Fibroblast of skin of left biceps (primary cell): ENCODE measurements around the gene NCOA1.

Experiments used
- DNase-seq, 2 experiments: peaks; one replicate each; pipeline ENCODE4 v3.0.0-alpha.2; 2013; ENCODE audit warnings: low read depth in 2 of 2

Gene NCOA1

GRCh38 chr2:24739354-24740025 is 248.4 kb downstream of the NCOA1 start:
- no peak for DNase-seq

DNA sequence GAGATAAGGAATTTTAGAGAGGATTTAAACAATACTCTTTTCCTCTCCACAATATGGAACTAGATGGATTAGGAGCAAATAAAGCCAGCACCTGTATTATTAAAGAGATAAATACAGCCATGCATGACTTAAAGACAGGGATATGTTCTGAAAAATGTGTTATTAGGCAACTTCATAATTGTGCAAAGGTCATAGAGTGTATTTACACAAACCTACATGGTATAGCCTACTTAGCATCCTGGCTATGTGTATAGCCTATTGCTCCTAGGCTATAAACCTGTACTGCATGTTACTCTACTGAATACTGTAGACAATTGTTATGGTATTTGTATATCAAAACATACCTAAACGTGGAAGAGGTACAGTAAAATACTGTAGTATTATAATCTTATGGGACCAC is 249.1 kb downstream of the NCOA1 start:
- DNase-seq, result no peak

DNA sequence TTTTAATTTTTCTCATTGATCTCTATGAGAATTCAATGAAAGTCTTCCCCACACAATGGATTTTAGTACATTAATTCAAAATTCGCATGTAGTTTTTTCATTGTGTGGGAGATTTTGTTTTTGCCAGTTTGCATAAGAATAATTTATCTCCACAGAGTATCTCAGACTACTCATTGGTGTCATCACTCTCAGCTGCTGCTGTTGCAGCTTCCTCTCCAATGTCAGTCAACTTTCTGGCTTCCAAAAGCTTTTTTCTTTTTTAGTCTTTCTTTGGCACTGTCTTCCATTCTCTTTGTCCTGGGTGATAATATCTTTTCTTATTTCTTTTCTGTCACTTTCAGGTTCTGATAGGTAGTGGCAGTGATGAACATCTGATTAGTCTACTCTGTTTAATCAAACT is 251.7 kb downstream of the NCOA1 start:
- no peak for DNase-seq

DNA sequence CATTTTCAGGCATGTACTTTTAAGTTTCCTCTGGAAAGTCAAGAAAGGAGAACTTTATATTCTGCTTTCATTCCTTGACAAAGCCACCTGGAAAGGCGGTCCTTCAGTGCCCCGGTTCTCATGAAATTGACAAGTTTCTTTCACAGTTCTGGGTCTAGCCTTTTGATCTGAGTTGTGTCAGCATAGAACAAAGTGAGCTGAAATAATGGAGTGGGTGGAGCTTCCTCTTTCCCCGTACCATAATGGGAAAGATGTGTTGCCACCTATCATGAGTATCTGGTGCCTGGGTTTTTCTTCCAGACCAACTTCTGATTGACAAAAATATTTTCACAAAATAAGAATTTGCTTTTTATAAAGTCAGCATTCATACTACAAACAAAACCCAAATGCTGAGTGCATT is 252.9 kb downstream of the NCOA1 start:
- no peak for DNase-seq

DNA sequence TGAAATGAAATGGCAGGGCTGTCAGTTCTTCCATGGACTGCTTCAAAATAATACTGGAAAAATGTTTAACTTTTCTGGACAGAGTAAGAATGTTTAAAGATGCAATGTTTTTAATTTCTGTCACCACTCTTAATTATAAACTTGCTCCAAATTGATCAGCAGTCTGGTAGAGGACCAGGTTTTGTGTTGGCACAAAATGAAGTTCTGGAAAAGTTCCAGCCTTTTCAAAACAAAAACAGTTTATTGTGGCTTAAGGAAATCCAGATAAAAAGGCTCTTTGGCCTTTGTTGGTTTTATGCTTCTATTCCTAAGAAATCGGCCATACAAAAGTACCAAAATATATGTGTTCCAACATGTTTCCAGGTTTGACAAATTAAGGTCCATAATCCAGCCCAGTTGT is 253.3 kb downstream of the NCOA1 start:
- DNase-seq, result no peak

GRCh38 chr2:24745825-24746224 is 254.8 kb downstream of the NCOA1 start:
- no peak for DNase-seq

DNA sequence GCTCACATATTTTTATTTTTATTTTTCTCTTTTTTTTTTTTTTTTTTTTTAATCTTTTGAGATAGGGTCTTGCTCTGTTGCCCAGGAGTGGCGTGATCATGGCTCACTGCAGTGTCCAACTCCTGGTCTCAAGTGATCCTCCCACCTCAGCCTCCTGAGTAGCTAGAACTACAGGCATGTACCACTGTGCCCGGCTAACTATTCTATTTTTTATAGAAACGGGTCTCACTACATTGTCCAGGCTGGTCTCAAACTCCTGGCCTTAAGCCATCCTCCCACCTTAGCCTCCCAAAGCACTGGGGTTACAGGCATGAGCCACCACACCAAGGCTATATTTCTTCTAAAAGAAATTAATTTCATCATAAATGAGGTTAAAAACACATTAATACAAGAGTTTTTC is 256.2 kb downstream of the NCOA1 start:
- DNase-seq, result no peak

GRCh38 chr2:24749069-24749691 is 258.1 kb downstream of the NCOA1 start:
- DNase-seq, result no peak

GRCh38 chr2:24754985-24755705 is 264.1 kb downstream of the NCOA1 start:
- DNase-seq, result no peak

DNA sequence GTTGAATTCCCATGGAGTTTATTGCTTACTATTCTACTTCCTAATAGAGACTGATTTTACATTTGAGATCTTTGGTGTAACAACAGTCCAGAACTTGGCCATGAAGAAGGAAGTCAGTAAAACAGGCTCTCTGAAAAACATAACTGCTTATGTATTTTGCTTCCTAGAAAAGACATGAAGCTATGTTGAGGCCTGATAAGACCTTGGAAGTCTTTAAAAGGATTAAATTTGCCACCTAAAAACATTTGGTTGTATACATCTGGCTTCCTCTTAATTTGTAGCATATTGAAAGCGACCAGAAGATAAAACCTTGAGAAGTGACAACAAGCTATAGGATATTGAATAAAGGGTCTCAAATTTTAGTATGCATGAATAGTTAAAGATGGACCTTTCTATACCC is 265.7 kb downstream of the NCOA1 start:
- DNase-seq, result no peak

DNA sequence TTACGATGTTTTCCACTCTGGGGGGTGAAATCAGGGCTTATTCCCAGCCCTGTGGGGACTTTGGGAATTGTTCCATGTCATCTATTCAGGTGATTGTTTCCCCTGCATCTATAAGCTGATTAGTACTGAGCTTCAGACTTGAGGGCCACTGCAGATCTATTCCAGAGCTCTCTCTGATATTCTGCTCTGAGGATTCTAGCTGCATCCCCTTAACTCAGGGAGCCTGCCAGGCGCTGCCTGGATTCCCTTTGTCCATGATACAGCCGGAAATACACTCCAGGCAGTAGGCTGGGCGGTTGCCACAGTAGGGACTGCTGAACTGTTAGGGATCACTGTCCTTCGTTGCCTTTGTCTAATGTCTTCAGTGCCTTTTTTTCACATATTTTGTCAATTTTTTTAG is 270.8 kb downstream of the NCOA1 start:
- no peak for DNase-seq

DNA sequence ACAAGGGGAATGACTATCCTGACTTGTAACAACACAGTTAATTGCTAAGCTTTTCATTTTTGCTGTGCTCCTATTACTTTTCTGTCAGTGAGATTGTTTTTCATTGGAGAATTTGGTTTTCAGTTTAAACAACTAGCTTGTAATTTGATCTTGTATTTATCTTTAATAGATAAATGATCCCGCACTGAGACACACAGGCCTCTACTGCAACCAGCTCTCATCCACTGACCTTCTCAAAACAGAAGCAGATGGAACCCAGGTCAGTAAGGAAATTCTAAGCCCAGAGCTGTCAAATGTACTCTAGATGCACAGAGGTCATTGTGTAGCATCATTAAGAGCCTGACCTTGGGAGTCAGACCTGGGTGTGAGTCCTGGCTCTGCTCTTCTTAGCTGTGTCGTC is 271.5 kb downstream of the NCOA1 start:
- no peak for DNase-seq

DNA sequence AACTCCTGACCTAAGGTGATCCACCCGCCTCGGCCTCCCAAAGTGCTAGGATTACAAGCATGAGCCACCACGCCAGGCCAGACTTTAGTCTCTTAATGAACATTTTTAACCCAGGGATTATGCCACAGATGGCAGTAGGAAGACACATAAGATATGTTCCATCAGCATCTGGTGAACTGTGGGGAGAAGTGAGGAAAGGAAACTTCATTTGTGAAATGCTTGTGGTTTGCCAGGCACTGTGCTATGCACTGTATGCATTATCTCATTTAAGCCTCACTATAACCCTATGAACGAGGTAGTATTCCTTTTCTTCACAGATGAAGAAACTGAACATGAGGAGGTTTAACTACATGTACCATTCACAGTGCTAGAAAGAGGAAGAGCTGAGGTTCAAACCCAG is 272.8 kb downstream of the NCOA1 start:
- no peak for DNase-seq

GRCh38 chr2:24766609-24767008 is 275.6 kb downstream of the NCOA1 start:
- DNase-seq, result no peak

- DNase-seq, result no peak
Observed at GRCh38 chr2:24768013-24768412, 277.0 kb downstream of the NCOA1 start.

GRCh38 chr2:24768601-24769000 is 277.5 kb downstream of the NCOA1 start:
- no peak for DNase-seq

- no peak for DNase-seq
Observed at GRCh38 chr2:24771061-24771460, 280.0 kb downstream of the NCOA1 start.

GRCh38 chr2:24771764-24772586 is 280.9 kb downstream of the NCOA1 start:
- no peak for DNase-seq

- no peak for DNase-seq
Observed at GRCh38 chr2:24774373-24774772, 283.3 kb downstream of the NCOA1 start.

- no peak for DNase-seq
Observed at GRCh38 chr2:24779116-24779515, 288.1 kb downstream of the NCOA1 start.

DNA sequence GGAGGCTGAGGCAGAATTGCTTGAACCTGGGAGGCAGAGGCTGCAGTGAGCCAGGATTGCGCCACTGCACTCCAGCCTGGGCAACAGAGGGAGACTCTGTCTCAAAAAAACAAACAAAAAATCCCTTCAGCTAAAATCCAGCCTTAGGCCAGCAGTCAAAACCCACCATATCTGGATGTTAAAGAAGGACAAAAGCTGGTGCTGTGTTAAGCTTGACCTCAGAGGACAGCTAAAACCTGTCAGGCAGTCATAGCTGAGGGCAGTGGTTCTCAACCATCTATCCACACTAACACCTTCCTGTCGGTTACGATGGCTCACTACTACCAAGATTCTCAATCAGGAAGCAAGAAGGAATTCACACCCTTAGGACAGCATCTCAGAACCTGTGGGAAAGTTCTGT is 292.6 kb downstream of the NCOA1 start:
- DNase-seq, result no peak

DNA sequence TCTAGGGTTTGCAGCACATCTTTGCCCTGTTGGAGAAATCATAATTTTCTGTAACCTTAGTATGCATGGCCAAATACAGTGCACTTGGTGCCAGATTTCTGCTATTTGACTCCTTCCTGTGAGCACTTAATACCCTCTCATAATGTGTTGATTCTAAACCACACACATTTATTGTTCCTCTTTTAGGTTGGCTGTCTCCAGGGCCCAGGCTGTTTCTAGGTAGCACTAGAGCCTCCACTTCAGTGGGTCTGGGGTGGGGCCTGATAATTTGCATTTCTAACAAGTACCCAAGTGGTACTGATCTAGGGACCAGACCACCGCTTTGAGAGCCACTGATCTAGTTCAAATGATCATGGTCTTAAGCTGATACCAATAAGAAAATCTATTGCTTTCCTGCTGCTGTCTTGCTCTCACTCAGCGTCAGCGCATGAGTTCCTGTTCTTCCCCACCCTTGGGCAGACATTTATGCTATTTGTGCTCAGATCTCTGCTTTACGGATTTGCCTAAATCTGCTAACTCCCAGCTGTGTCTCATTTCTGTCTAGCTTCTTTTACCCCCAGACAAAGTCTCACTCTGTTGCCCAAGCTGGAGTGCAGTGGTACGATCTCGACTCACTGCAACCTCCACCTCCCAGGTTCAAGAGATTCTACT is 294.7 kb downstream of the NCOA1 start:
- no peak for DNase-seq
